GM23248 (cell line): Measurements from ENCODE around the gene SPRR2D. TPM values are rescaled to one million over a fixed set of nuclear protein-coding genes. Genes with fewer than 3 reads are reported as not detected.
"Not testable (repeated sequence)": the region's sequence is repeated elsewhere in the genome, so short reads cannot be mapped to it uniquely, and the experiment has no call there.

Source experiments
- DNase-seq: peaks from one replicate; pipeline ENCODE4 v3.0.0-alpha.2; 2015
- H2AFZ ChIP-seq: fragments of 200-600 bp; sonication (generic); 2 replicates; pipeline ENCODE4 v1.6.1; 2016; ENCODE audit warnings: antibody characterized with exemption
- H3F3A ChIP-seq: fragments of 200-600 bp; sonication (generic); 2 replicates; pipeline ENCODE4 v1.6.1; 2016; ENCODE audit warnings: mild to moderate bottlenecking, antibody characterized with exemption, mixed run types; ENCODE audit not compliant: insufficient read depth
- H3K27ac ChIP-seq: fragments of 200-600 bp; sonication (generic); 2 replicates; pipeline ENCODE4 v1.5.1; 2016; ENCODE audit warnings: mild to moderate bottlenecking
- H3K27me3 ChIP-seq: fragments of 200-600 bp; sonication (generic); replicated peaks from 2 replicates; pipeline ENCODE4 v1.6.1; 2016; ENCODE audit warnings: mild to moderate bottlenecking; ENCODE audit not compliant: insufficient read depth
- H3K36me3 ChIP-seq: fragments of 200-600 bp; sonication (generic); 2 replicates; pipeline ENCODE4 v1.6.1; 2016; ENCODE audit warnings: low read depth, mild to moderate bottlenecking
- H3K4me1 ChIP-seq: fragments of 200-600 bp; sonication (generic); 2 replicates; pipeline ENCODE4 v1.6.1; 2016; ENCODE audit warnings: mild to moderate bottlenecking; ENCODE audit not compliant: insufficient read depth
- H3K4me2 ChIP-seq: fragments of 200-600 bp; sonication (generic); one replicate; pipeline ENCODE4 v1.6.1; 2016; ENCODE audit warnings: mild to moderate bottlenecking; ENCODE audit not compliant: unreplicated experiment
- H3K4me3 ChIP-seq: fragments of 200-600 bp; sonication (generic); 2 replicates; pipeline ENCODE4 v1.5.1; 2016; ENCODE audit warnings: mild to moderate bottlenecking
- H3K79me2 ChIP-seq: fragments of 200-600 bp; sonication (generic); 2 replicates; pipeline ENCODE4 v1.6.1; 2016; ENCODE audit warnings: mild to moderate bottlenecking; ENCODE audit not compliant: insufficient read depth
- H3K9ac ChIP-seq: fragments of 200-600 bp; sonication (generic); 2 replicates; pipeline ENCODE4 v1.6.1; 2016; ENCODE audit warnings: mild to moderate bottlenecking
- H3K9me2 ChIP-seq: fragments of 200-600 bp; sonication (generic); 2 replicates; pipeline ENCODE4 v1.6.1; 2016; ENCODE audit warnings: mixed run types, mild to moderate bottlenecking, moderate library complexity; ENCODE audit not compliant: insufficient read depth
- H3K9me3 ChIP-seq: fragments of 200-600 bp; sonication (generic); one replicate; pipeline ENCODE4 v1.6.1; 2017; ENCODE audit warnings: low read depth
- H4K20me1 ChIP-seq: fragments of 200-600 bp; sonication (generic); 2 replicates; pipeline ENCODE4 v1.6.0; 2016; ENCODE audit not compliant: insufficient read depth
- EZH2 ChIP-seq: fragments of 200-600 bp; sonication (generic); IDR thresholded peaks from 2 replicates; pipeline ENCODE4 v1.6.1; 2018; ENCODE audit warnings: antibody characterized with exemption, mild to moderate bottlenecking; ENCODE audit not compliant: insufficient read depth, poor library complexity, severe bottlenecking
- EZH2phosphoT487 ChIP-seq: fragments of 200-600 bp; sonication (generic); IDR thresholded peaks from 2 replicates; pipeline ENCODE4 v1.6.1; 2018; ENCODE audit warnings: antibody characterized with exemption, moderate library complexity, mild to moderate bottlenecking, low read depth; ENCODE audit not compliant: insufficient read depth
- WGBS, 2 experiments: methylation state at CpG; one replicate each; pipeline ENCODE4 v1.1.6; 2015 to 2017; ENCODE audit warnings: low lambda C conversion rate in 2 of 2, low coverage in 1 of 2; ENCODE audit errors: missing lambda C conversion rate in 2 of 2; 5-methylcytosine and 5-hydroxymethylcytosine counted together
- in situ Hi-C: fragments of 300-500 bp; cut with MboI; formaldehyde crosslinking; loops from 2 replicates; pipeline ENCODE4 v1.15.0; 2020
- polyA plus RNA-seq: library from polyadenylated mRNA; unstranded; fragments of >200 nt; fragmentation: Nextera tagmentation; extraction: Ambion mirVana; gene quantifications from 2 replicates; pipeline ENCODE4 v1.2.1, GENCODE V29; 2016
- total RNA-seq: library from RNA; depleted of rRNA; stranded (reverse); fragments of >200 nt; shearing (Covaris generic); gene quantifications from 2 replicates; pipeline ENCODE4 v1.2.3, GENCODE V29; 2014

The SPRR2D gene
- total and polyA plus RNA-seq, 2 experiments from 2014 or later: not detected

DNA sequence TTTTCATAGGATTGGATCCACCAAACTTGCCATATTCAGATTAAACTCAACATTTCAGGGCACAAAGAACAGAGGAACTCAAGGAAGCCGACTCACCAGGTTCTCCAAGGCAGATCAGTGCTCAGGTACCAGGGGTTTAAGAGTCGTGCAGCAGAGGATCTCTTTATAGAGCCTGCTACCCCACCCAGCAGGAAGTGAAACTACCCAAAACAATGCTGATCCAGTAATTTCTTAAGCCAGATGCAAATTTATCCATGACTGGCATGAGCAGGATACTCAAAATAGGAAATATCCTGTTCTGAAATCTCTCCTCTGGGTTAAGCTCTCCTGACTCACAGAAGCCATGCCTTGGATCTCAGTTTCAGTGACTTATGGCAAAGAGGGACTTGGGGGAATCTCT, 16.5 kb upstream of the SPRR2D start, which contains the start of gene SPRR2A:
TSS of gene SPRR2A (minus strand) at position 138 of the 400 bp plus-strand sequence. CDS start 777 bp downstream, outside the sequence.
- in situ Hi-C loops: no loop called here
- H3K27ac ChIP-seq: no peak within 1 kb of the TSS
- no peaks in the 10 kb centered on the region for H3K9me2 ChIP-seq
- WGBS, 2 experiments: 8 to 10% methylated on average over 2 of the region's 2 CpGs
- H3K4me1 ChIP-seq: no peaks in the 10 kb centered on the region
- H3K4me3 ChIP-seq: no peak within 1 kb of the TSS
- no peaks in the 10 kb centered on the region for H3K9me3 ChIP-seq
- no peak within 1 kb of the TSS for H3K9ac ChIP-seq
- H4K20me1 ChIP-seq: no peaks in the 10 kb centered on the region
- no peaks in the 10 kb centered on the region for H3F3A ChIP-seq
- TF ChIP-seq EZH2phosphoT487 (no peak), EZH2 (no peak)
- no peaks in the 10 kb centered on the region for H3K79me2 ChIP-seq
- no peak for DNase-seq
- no peak within 1 kb of the TSS for H3K4me2 ChIP-seq
- no peaks in the 10 kb centered on the region for H3K36me3 ChIP-seq
- H2AFZ ChIP-seq: no peak within 1 kb of the TSS
- H3K27me3 ChIP-seq: peaks cover 8% of the 10 kb centered on the region

DNA sequence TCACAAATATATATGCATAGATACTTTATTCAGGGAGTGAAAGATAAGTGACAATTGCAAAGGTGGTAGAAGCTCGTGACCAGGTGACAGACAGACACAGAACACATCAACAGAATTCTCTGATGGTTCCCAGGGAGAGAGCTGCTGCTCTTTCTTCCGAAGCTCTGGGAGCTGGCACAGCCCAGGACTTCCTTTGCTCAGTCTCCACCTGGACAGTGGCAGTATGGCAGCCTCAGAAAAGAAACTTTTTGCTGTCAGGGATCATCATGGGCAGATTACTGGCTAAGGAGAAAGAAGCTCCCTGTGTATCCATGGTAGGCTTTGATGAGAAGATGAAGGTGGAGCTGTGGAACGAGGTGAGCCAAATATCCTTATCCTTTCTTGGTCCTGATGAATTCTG, 15.2 kb upstream of the SPRR2D start:
- H3F3A ChIP-seq, H3K9ac ChIP-seq, H3K4me1 ChIP-seq, DNase-seq, H3K9me2 ChIP-seq, H3K4me3 ChIP-seq, H3K4me2 ChIP-seq, H3K9me3 ChIP-seq, H3K79me2 ChIP-seq, H4K20me1 ChIP-seq, H3K27ac ChIP-seq, H2AFZ ChIP-seq, H3K27me3 ChIP-seq, H3K36me3 ChIP-seq, in situ Hi-C loops: not testable (repeated sequence)
- 12 to 17% methylated on average over 3 of the region's 3 CpGs for WGBS, 2 experiments

DNA sequence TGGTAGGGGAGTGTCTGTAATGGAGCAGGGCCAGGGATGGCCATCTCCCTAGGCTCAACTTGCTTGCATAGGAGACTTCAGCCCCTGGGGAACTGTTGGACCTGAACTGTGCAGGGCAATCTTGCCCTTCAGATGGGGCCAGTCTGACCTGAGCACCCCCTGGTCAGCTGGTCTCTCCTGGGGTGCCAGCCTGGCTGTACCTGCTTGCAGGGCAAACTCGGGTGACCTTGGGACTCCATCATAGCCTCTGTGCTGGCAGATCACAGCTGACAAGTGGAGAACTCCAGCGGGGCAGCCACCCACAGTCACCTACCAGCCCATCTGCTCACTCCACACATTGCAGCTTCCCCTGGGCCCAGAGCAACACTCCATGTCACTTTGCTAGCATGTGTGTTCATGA, 8.3 kb upstream of the SPRR2D start:
- Histone ChIP-seq H3K79me2 (no peaks in the 10 kb centered on the region), H3K4me2 (no peak overlapping the region), H3K9me2 (no peaks in the 10 kb centered on the region), H3K27me3 (peaks cover 7% of the 10 kb centered on the region), H3F3A (no peaks in the 10 kb centered on the region), H3K27ac (no peak overlapping the region), H4K20me1 (no peaks in the 10 kb centered on the region), H2AFZ (no peak overlapping the region), H3K9ac (no peak overlapping the region), H3K9me3 (no peaks in the 10 kb centered on the region), H3K4me1 (no peaks in the 10 kb centered on the region), H3K36me3 (no peaks in the 10 kb centered on the region), H3K4me3 (no peak overlapping the region)
- DNase-seq: no peak
- TF ChIP-seq EZH2phosphoT487 (no peak), EZH2 (no peak)
- WGBS, 2 experiments: 0 to 13% methylated on average over 1 of the region's 2 CpGs
- in situ Hi-C loops: no loop called here

DNA sequence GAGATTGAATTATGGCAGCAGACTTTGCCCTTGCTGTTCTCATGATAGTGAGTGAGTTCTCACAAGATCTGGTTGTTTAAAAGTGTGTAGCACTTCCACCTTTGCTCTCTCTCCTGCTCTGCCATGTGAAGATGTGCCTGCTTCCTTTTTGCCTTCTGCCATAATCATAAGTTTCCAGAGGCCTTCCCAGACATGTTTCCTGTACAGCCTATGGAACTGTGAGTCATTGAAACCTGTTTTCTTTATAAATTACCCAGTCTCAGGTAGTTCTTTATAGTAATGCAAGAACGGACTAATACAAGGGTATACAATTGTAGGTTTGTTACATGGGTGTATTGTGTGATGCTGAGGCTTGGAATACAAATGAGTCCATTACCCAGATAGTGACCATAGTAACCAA, 5.7 kb downstream of the SPRR2D start:
- DNase-seq: no peak
- H3K79me2 ChIP-seq: no peaks in the 10 kb centered on the region
- no peaks in the 10 kb centered on the region for H3F3A ChIP-seq
- no peaks in the 10 kb centered on the region for H3K9me2 ChIP-seq
- in situ Hi-C loops: no loop called here
- no peak overlapping the region for H3K4me3 ChIP-seq
- TF ChIP-seq EZH2: no peak
- TF ChIP-seq EZH2phosphoT487: no peak
- no peaks in the 10 kb centered on the region for H4K20me1 ChIP-seq
- H3K36me3 ChIP-seq: no peaks in the 10 kb centered on the region
- no peak overlapping the region for H3K9ac ChIP-seq
- no peaks in the 10 kb centered on the region for H3K9me3 ChIP-seq
- H3K27ac ChIP-seq: no peak overlapping the region
- 18 to 44% methylated on average over 1 of the region's 1 CpG for WGBS, 2 experiments
- 0 out of 2 replicates have a peak, but pooled peaks cover 4% of the 10 kb centered on the region for H3K27me3 ChIP-seq
- no peak overlapping the region for H3K4me2 ChIP-seq
- H3K4me1 ChIP-seq: no peaks in the 10 kb centered on the region
- H2AFZ ChIP-seq: no peak overlapping the region

DNA sequence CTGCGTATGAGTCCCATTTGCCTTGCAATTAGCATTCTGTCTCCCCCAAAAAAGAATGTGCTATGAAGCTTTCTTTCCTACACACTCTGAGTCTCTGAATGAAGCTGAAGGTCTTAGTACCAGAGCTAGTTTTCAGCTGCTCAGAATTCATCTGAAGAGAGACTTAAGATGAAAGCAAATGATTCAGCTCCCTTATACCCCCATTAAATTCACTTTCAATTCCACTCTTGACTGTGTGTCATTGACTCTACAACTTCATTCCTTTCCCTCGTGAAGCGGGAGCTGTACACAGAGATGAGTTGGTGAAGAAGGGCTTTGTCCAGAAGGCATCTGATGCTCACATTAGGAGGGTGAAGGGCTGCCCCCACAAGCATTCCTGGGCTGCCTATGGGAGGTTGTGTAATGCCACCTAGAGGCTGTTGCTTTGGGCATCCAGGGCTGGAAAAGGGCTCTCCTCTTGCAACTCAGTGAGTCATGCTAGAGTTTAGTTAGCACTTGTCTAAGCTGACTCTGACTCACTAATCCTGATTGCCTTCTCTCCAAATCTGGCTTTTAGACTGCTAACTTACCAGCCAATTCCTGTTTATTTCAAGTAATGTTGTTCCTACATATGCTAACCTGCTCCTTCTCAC, 8.1 kb downstream of the SPRR2D start:
- DNase-seq: peak; percentile 88
- Histone ChIP-seq H3F3A (no peaks in the 10 kb centered on the region), H3K9me2 (no peaks in the 10 kb centered on the region), H3K9ac (no peak overlapping the region), H3K4me3 (no peak overlapping the region), H3K36me3 (no peaks in the 10 kb centered on the region), H2AFZ (no peak overlapping the region), H3K27me3 (0 out of 2 replicates have a peak, but pooled peaks cover 4% of the 10 kb centered on the region), H3K9me3 (no peaks in the 10 kb centered on the region), H3K4me1 (no peaks in the 10 kb centered on the region), H3K27ac (no peak overlapping the region), H4K20me1 (no peaks in the 10 kb centered on the region), H3K4me2 (no peak overlapping the region), H3K79me2 (no peaks in the 10 kb centered on the region)
- TF ChIP-seq EZH2: no peak
- TF ChIP-seq EZH2phosphoT487: no peak
- in situ Hi-C loops: no loop called here
- WGBS, 2 experiments: 44 to 48% methylated on average over 3 of the region's 3 CpGs
